ENCODE results near the gene ART1.
A peak's percentile ranks its signal among the peaks of the same experiment; 100 is the strongest.

ART1 gene

DNA sequence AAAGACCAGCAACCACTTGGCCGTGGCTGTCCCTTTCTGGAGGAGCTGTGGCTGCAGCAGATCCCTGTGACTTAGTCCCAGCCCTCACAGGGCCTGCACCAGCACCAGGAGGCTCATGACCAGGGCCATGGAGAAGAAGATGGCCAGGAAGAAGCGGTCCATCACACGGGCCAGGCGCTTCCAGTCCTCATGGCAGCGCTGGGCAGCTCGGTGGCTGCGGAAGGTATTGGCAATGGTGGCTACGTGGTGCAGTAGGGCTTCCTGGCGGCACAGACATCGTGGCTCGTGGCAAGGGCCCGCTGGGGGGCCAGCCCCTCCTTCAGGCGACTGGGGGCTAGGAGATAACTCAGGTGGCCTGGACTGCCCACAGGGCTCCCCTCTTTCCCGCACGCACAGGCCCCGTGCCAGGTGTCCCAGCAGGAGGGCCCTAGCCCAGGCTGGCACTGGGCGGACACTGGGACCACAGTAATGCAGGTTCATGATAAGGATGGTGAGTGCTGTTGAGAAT lies 21.1 kb downstream of the ART1 start:
- no peak for DNase-seq

DNA sequence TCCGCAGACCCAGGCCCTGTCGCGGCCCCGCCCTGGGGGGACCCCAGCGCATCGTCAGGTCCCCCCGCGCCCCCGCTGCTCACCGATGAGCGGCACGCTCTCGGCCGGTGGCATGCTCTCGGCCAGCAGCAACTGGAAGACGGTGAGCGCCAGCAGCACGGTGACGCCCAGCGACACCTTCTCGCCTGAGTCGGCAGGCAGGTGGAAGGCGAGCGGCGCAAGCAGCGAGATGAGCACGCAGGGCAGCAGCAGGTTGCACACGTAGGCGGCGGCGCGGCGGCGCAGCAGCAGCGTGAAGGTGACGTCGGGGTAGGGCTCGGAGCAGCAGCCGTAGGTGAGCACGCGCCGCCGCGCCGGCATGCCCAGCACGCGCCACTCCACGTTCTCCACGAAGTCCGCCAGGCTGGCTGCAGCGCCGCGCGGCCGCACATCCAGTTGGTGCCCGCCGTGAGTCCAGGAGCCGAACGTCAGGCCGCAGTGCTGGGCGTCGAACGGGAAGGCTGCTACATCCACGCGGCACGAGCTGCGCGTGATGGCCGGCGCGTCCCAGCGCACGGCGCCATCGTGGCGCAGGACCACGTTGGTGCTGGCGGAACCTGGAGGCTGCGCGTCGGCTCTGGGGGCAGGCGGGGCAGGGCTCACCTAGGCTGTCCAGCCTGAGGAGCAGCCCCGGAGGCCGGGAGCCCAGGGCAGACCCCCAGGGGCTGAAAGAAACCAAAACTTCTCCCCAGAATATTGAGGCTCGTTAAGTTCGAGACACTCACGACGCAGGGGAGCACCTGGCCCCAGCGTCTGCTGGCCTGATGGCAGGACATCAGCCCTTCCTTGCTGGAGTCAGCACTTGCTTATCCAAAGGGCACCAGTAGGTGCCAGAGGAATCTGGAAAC lies 22.5 kb downstream of the ART1 start:
- no peak for DNase-seq

- no peak for DNase-seq
Observed at GRCh38 chr11:3669128-3669527, 24.2 kb downstream of the ART1 start.

- no peak for DNase-seq
Observed at GRCh38 chr11:3669742-3670183, 24.8 kb downstream of the ART1 start.

DNA sequence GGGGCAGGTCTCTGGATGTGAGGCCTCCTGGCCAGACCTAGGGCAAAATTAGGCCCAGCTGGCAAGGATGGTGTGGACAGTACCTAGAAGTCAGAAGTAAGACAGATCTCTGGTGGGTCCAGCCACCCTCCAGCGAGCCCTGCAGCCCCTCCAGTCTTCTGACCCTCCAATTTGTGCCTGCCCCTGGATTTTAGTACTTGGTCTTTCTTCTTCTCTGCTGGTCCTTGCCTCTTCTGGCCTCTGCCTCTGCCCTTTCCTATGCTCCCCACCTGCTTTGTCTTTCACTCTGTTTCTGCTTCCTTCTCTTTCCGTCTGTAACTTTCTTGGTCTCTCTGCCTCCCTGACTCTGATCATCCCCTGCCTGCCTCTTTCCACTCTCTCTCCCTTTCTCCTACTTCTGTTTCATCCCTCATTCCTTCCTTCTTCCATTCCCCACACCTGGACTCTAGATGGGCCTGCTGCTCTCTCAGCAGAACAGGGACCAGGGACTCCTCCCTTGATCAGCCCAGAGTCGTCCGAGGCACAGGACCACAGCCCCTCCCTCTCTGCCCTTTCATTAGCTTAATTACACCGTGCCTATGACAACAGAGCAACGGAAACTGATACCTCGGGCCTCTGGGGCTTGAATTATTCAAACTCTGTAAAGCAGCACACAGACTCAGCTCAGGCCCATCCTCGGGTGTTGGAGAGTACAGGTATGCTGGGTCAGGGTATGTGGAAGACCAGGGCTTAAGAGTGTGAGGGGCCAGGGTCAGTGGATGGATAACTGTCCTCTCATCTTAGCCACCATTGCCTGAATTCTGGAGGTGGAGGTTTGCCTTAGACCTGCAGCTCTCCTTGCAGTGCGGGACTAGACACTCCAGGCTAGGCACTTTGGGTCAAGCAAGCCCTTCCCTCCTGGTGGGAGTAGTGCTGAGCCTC lies 26.7 kb downstream of the ART1 start, which contains the start of gene CHRNA10:
Gene CHRNA10, minus strand, starts transcription at position 51 of the 921 bp plus-strand sequence. CDS start 72 bp downstream, outside the sequence.
- DNase-seq = no peak

- DNase-seq = peak; percentile 41 to 60 (median 59)
Observed at GRCh38 chr11:3674189-3674588, 29.3 kb downstream of the ART1 start.

GRCh38 chr11:3675971-3676370 lies 31.0 kb downstream of the ART1 start:
- no peak for DNase-seq

DNA sequence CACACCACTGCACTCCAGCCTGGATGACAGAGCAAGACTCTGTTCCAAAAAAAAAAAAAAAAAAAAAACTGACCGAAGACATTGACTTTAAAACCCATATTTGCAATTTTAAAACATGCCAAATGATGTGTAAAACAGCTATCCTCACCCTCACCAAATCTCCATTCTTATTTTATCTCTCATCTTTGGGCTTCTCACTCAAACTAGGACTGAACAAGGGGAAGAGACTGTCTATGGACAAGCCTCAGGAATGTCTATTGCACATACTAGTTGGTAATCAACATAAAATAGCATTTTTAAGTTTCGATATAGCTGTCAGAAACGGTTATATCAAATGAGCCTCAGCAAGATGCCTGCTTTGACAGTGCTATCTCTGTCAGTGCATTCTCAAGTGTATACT lies 34.1 kb downstream of the ART1 start:
- DNase-seq = no peak

DNA sequence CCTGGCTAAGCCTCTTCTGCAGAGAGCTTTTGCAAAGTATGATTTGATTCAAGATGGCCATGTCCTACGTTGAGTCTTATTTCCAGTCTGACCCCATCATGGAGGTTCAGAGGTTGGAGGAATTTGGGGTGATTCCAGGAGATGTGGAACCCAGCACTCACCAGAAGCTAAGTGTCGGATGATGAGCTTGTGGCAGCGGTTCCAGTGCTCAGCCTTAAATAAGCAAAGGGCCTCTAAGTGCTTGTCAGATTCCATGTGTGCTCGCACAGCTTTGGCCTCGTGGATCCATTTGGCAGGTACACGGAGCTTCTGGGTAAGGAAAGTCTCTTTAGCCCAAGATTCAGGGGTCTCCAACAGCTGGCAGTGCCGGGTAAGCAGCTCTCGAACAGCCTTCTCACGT lies 38.1 kb downstream of the ART1 start:
- DNase-seq = no peak

GRCh38 chr11:3684129-3684818 lies 39.3 kb downstream of the ART1 start:
- no peak for DNase-seq

DNA sequence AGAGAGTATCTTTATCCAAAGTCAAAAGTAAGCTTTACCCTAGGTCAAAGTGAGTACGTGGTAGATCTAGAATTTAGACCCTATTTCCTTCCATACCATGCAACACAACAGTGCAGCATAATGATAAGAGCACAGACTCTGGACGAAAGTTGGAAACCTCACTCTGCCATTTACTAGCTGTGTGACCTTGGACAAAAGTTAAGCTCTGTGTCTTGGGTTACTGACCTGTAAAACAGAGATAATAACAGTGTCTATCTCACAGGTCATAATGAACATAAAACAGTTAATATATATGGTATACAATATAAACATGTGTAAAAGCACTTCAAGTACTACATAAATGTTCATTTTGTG lies 39.9 kb downstream of the ART1 start:
- DNase-seq = no peak

GRCh38 chr11:3685923-3686322 lies 41.0 kb downstream of the ART1 start:
- no peak for DNase-seq

- no peak for DNase-seq
Observed at GRCh38 chr11:3686751-3687150, 41.8 kb downstream of the ART1 start.

DNA sequence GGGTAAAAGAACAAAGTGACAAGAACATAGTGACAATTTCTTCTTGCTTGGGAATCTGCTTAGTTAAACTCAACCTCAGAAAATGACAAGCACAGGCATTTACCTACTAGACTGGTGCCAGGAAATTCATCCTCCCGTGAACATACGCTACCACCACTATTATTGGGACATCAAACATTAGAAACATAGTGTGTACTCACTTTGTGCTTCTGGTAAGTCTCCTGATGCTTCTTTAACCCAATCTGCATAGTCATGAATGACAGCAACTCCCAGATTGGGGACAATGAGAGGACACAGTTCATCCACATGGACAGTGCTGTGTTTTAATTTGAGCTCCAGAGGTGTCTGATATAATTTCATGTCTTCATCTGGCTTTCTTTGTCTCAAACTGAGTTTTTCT lies 55.5 kb downstream of the ART1 start:
- no peak for DNase-seq

- no peak for DNase-seq
Observed at GRCh38 chr11:3700910-3701309, 56.0 kb downstream of the ART1 start.

DNA sequence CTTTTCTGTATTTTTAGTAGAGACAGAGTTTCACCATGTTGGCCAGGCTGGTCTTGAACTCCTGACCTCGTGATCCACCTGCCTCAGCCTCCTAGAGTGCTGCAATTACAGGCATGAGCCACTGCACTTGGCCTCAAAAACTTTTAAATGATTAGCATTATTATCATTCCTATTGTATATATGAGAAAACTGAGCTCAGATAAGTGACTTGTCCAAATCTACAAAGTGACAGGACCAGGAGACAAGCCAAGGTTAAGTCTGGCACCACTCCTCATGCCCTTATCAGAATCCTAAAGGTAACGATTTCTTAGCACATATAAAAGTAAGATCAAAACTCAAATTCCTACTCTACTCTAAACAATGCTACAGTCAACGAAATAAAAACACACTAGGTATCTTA lies 58.5 kb downstream of the ART1 start:
- no peak for DNase-seq

GRCh38 chr11:3707176-3707575 lies 62.2 kb downstream of the ART1 start:
- DNase-seq = no peak

DNA sequence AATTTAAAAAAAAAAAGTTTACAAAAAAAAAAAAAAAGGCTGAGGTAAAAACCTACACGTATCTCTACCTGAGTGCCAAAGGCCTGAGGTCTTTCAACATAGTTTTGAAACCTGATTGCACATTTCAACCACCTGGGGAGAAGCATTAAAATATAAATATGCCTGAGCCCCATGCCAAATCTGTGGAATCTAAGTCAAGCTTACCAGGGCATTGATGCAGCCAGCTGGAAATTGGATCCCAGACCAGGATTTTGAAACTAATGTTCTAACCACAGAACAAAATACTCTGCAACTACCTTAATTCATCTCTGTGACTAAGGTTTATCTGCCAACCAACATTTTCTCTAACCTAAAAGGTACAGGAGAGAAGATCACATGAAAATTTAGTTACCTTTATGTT lies 65.0 kb downstream of the ART1 start:
- DNase-seq = no peak

- DNase-seq = peak; percentile 14 to 43 (median 20)
Observed at GRCh38 chr11:3710485-3711259, 65.7 kb downstream of the ART1 start.

DNA sequence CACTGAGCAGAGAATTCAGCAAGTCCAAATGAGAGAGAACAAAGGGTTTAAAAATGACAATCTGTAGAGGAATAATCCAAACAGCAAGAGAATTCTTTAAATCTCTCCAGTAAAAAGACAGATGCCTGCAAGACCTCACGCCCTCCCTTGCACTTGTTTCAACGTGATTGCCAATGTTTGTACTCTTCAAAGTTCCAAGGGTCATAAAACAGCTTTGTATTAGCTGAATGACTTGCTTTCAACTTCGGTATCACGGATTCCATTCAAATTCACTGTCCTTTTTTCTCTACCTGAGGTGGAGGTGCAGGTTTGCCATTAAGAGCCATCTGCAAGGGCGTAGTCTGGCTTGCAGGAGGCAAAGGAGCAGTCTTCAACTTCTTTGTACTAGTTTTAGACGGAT lies 67.3 kb downstream of the ART1 start:
- no peak for DNase-seq
